OCI-LY3 (cell line): Measurements from ENCODE around the gene RHOD.

ENCODE experiments used
- H2AFZ ChIP-seq: fragments of 200-600, 300-600 bp; shearing (Covaris generic); 2 replicates; pipeline ENCODE4 v1.6.0; 2014; ENCODE audit warnings: antibody characterized with exemption, low read depth, low read length
- H3K27ac ChIP-seq: fragments of 200-600, 300-600 bp; sonication (generic); 2 replicates; pipeline ENCODE4 v1.5.1; 2014; ENCODE audit warnings: mild to moderate bottlenecking, low read length, moderate library complexity, mixed read lengths
- H3K27me3 ChIP-seq: fragments of 200-600, 300-600 bp; sonication (generic); 2 replicates; pipeline ENCODE4 v1.6.1; 2014; ENCODE audit warnings: low read depth, low read length, mixed read lengths
- H3K36me3 ChIP-seq: fragments of 200-600, 300-600 bp; sonication (generic); replicated peaks from 2 replicates; pipeline ENCODE3; 2014; ENCODE audit warnings: low read depth, low read length, mixed read lengths
- H3K4me1 ChIP-seq: fragments of 300-600, 200-600 bp; sonication (generic); 2 replicates; pipeline ENCODE4 v1.6.1; 2014; ENCODE audit warnings: low read length, mixed read lengths
- H3K4me2 ChIP-seq: fragments of 200-600, 300-600 bp; sonication (generic); 2 replicates; pipeline ENCODE4 v1.6.1; 2014; ENCODE audit warnings: low read length, mixed read lengths
- H3K4me3 ChIP-seq: fragments of 300-600, 200-600 bp; sonication (generic); 2 replicates; pipeline ENCODE4 v1.5.1; 2014; ENCODE audit warnings: antibody characterized with exemption, mild to moderate bottlenecking, low read length, moderate library complexity
- H3K79me2 ChIP-seq: fragments of 300-600, 200-600 bp; shearing (Covaris generic); 2 replicates; pipeline ENCODE4 v1.6.1; 2014; ENCODE audit warnings: mild to moderate bottlenecking, low read length, mixed read lengths
- H3K9ac ChIP-seq: fragments of 300-600, 200-600 bp; shearing (Covaris generic); 2 replicates; pipeline ENCODE4 v1.6.0; 2014; ENCODE audit warnings: mild to moderate bottlenecking, low read length, moderate library complexity
- H3K9me3 ChIP-seq: fragments of 200-600, 300-600 bp; shearing (Covaris generic); 2 replicates; pipeline ENCODE4 v1.6.1; 2014; ENCODE audit warnings: low read length, mixed read lengths; ENCODE audit not compliant: insufficient read depth
- H4K20me1 ChIP-seq: fragments of 200-600, 300-600 bp; sonication (generic); 2 replicates; pipeline ENCODE4 v1.6.1; 2016; ENCODE audit warnings: low read length, mixed read lengths; ENCODE audit not compliant: insufficient read depth
- CTCF ChIP-seq: fragments of 200-600, 300-600 bp; sonication (generic); IDR thresholded peaks from 2 replicates; pipeline ENCODE4 v1.5.1; 2014; ENCODE audit warnings: antibody characterized with exemption, low read length, low read depth
- EZH2phosphoT487 ChIP-seq: fragments of 200-600 bp; shearing (Covaris generic); IDR thresholded peaks from 2 replicates; pipeline ENCODE4 v1.6.1; 2018; ENCODE audit warnings: antibody characterized with exemption, mixed run types, low read depth

The RHOD gene

DNA sequence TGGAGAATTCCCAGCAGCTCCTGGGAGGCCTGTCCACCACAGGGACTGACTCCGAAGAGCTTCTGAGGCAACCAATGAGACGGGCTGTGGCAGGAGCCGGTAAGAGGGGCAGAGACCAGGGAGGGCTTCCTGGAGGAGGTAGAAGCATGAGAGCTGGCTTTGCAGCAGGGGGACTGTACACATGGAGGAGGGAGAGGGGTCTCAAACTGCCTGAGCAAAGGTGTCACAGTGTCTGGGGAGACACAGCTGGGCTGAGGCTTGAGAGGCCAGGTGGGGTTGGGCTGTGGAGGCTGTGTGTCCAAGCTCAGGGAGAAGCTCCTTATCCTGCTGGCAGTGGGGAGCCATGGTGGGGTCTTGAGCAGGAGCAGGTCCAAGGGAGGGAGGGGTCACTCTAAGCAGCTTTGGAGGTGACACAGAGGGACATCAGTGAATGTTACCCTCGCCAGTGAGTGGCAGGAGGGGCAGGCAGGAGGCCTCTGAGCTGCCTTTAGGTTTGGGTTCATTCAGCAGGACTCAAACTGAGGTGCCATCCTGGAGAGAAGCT is 4.6 kb upstream of the RHOD start:
- H3K27me3 ChIP-seq, result no peaks in the 10 kb centered on the region
- no peak overlapping the region for H2AFZ ChIP-seq
- H3K36me3 ChIP-seq, result peaks cover 33% of the 10 kb centered on the region
- peak overlapping the region; percentile 17; the same call in 1 of the 2 replicates for H3K27ac ChIP-seq
- H3K79me2 ChIP-seq, result peaks cover 28% of the 10 kb centered on the region
- H3K4me1 ChIP-seq, result peaks cover 61% of the 10 kb centered on the region
- no peak overlapping the region for H3K4me2 ChIP-seq
- H4K20me1 ChIP-seq, result peaks cover 47% of the 10 kb centered on the region
- H3K9ac ChIP-seq, result no peak overlapping the region
- H3K4me3 ChIP-seq, result no peak overlapping the region
- TF ChIP-seq CTCF (no peak), EZH2phosphoT487 (no peak)
- no peaks in the 10 kb centered on the region for H3K9me3 ChIP-seq

GRCh38 chr11:67052891-67053290 is 3.8 kb upstream of the RHOD start:
- H3K9ac ChIP-seq, result no peak overlapping the region
- H3K4me1 ChIP-seq, result peaks cover 60% of the 10 kb centered on the region
- H4K20me1 ChIP-seq, result peaks cover 47% of the 10 kb centered on the region
- H3K27ac ChIP-seq, result peak overlapping the region; percentile 15; the same call in 1 of the 2 replicates
- TF ChIP-seq CTCF, result no peak
- TF ChIP-seq EZH2phosphoT487, result no peak
- no peak overlapping the region for H3K4me3 ChIP-seq
- no peak overlapping the region for H2AFZ ChIP-seq
- 0 out of 2 replicates have a peak overlapping the region, but pooled peaks have one; percentile 29 for H3K4me2 ChIP-seq
- peaks cover 24% of the 10 kb centered on the region for H3K79me2 ChIP-seq
- no peaks in the 10 kb centered on the region for H3K9me3 ChIP-seq
- peaks cover 33% of the 10 kb centered on the region for H3K36me3 ChIP-seq
- H3K27me3 ChIP-seq, result no peaks in the 10 kb centered on the region

DNA sequence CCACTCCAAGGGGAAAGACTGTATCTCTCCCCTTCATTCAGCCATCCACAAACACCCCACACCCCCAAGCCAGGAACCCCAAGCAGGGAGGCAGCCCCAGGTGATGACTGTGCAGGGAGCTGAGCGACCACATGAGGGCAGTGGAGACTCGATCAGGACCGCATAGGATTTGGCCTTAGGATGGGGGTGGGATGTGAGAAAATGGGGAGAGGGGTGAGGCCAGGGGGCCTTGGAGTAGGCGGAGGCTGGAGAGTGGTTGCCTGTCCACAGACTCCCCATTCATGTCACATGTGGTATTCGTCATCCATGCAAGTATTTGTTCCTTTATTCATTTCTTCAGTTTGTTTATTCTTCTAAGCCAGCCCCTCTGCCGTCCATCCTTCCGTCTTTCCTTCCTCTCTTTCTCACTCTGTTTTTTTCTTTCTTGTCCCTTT is 2.7 kb upstream of the RHOD start:
- Histone ChIP-seq H2AFZ (no peak overlapping the region), H3K27ac (no peak overlapping the region), H3K4me2 (peak overlapping the region; percentile 29; the same call in 1 of the 2 replicates), H3K9me3 (no peaks in the 10 kb centered on the region), H4K20me1 (peaks cover 37% of the 10 kb centered on the region), H3K4me3 (no peak overlapping the region), H3K4me1 (peaks cover 50% of the 10 kb centered on the region), H3K79me2 (peaks cover 13% of the 10 kb centered on the region), H3K36me3 (peaks cover 25% of the 10 kb centered on the region), H3K9ac (no peak overlapping the region), H3K27me3 (no peaks in the 10 kb centered on the region)
- TF ChIP-seq CTCF, result peak; percentile 94
- TF ChIP-seq EZH2phosphoT487, result no peak

DNA sequence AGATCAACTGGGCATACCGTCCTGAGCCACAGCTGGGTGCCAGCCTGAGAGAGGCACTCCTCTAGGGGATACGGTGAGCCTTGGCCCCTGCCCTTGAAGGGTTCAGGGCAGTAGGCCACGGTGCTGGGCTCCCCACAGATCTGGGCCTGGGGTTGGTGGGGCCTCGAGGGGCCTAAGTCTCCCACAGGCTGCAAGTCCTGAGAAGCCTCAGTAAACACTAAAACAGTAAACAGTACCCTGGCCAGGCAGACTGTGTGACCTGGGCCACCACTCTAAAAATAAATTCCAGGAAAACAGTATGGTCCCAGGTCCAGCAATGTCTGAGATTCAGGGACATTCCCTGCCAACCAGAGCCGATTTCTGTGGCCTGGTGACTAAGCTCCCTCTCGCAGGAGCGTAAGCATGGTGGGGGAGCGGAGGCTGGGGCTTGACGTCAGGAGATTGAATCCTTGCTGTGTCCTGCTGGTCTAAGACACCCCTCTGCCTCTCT is 2.3 kb upstream of the RHOD start:
- Histone ChIP-seq H3K4me1 (peaks cover 48% of the 10 kb centered on the region), H3K27me3 (no peaks in the 10 kb centered on the region), H3K27ac (no peak overlapping the region), H3K79me2 (peaks cover 9% of the 10 kb centered on the region; the same call in 1 of the 2 replicates), H3K9me3 (no peaks in the 10 kb centered on the region), H3K9ac (no peak overlapping the region), H4K20me1 (peaks cover 33% of the 10 kb centered on the region), H3K36me3 (peaks cover 20% of the 10 kb centered on the region), H3K4me2 (no peak overlapping the region), H2AFZ (no peak overlapping the region), H3K4me3 (no peak overlapping the region)
- no peak for TF ChIP-seq EZH2phosphoT487
- TF ChIP-seq CTCF, result no peak
